MCF 10A (cell line): ENCODE data around the gene SUSD3. TPM values are rescaled to one million over a fixed set of nuclear protein-coding genes. Genes with fewer than 3 reads are reported as not detected.

Experiments used
- BruUV-seq: library from RNA; stranded (reverse); fragments of 400-500 nt; replicated peaks from 2 replicates; lab custom pipeline; 2021; lab: Mats Ljungman, UMichigan
- CTCF ChIA-PET: fragments of 300-600 bp; sonication (Branson Sonifier 250); formaldehyde crosslinking; extraction: SDS; loops from one replicate; lab custom pipeline; 2021; ENCODE audit warnings: antibody characterized with exemption, inconsistent platforms; lab: Yijun Ruan, JAX
- POLR2A ChIA-PET: fragments of 300-600, 350-650 bp; sonication (Branson Sonifier 250); formaldehyde crosslinking; extraction: SDS; loops from one replicate; lab custom pipeline; 2020; ENCODE audit warnings: antibody characterized with exemption, inconsistent platforms; lab: Yijun Ruan, JAX
- DNase-seq: peaks from one replicate; pipeline ENCODE4 v3.0.0-alpha.2; 2018; ENCODE audit not compliant: unreplicated experiment
- H3K27ac Mint-ChIP-seq: one replicate; pipeline ENCODE4 v1.8.0; 2022; ENCODE audit warnings: mild to moderate bottlenecking, low read depth, mixed read lengths; ENCODE audit not compliant: unreplicated experiment
- H3K27me3 Mint-ChIP-seq: one replicate; pipeline ENCODE4 v1.8.0; 2022; ENCODE audit warnings: mixed read lengths; ENCODE audit not compliant: insufficient read depth, unreplicated experiment
- H3K36me3 Mint-ChIP-seq: one replicate; pipeline ENCODE4 v1.8.0; 2022; ENCODE audit warnings: mild to moderate bottlenecking, moderate library complexity, mixed read lengths; ENCODE audit not compliant: insufficient read depth, unreplicated experiment
- H3K4me1 Mint-ChIP-seq: one replicate; pipeline ENCODE4 v1.8.0; 2022; ENCODE audit warnings: mixed read lengths; ENCODE audit not compliant: insufficient read depth, unreplicated experiment
- H3K4me3 Mint-ChIP-seq: one replicate; pipeline ENCODE4 v1.8.0; 2022; ENCODE audit warnings: mild to moderate bottlenecking, moderate library complexity, mixed read lengths; ENCODE audit not compliant: unreplicated experiment
- H3K9me3 Mint-ChIP-seq: one replicate; pipeline ENCODE4 v1.8.0; 2022; ENCODE audit warnings: mixed read lengths; ENCODE audit not compliant: unreplicated experiment
- intact Hi-C: fragments of 100-400 bp; cut with micrococcal nuclease; formaldehyde crosslinking; loops from 2 replicates; pipeline ENCODE4 v1.14.1; 2022
- total RNA-seq: library from RNA; stranded (reverse); gene quantifications from 2 replicates; pipeline ENCODE4 v1.2.3, GENCODE V29; 2022
- TF ChIP-seq, protein P1 (sequence below): fragments of 200-600 bp; IDR thresholded peaks from one replicate; pipeline ENCODE4 v1.8.0; 2022; ENCODE audit warnings: antibody characterized with exemption, mild to moderate bottlenecking; ENCODE audit not compliant: unreplicated experiment

SUSD3 gene
- total RNA-seq, 1 experiment from 2014 or later: not detected

DNA sequence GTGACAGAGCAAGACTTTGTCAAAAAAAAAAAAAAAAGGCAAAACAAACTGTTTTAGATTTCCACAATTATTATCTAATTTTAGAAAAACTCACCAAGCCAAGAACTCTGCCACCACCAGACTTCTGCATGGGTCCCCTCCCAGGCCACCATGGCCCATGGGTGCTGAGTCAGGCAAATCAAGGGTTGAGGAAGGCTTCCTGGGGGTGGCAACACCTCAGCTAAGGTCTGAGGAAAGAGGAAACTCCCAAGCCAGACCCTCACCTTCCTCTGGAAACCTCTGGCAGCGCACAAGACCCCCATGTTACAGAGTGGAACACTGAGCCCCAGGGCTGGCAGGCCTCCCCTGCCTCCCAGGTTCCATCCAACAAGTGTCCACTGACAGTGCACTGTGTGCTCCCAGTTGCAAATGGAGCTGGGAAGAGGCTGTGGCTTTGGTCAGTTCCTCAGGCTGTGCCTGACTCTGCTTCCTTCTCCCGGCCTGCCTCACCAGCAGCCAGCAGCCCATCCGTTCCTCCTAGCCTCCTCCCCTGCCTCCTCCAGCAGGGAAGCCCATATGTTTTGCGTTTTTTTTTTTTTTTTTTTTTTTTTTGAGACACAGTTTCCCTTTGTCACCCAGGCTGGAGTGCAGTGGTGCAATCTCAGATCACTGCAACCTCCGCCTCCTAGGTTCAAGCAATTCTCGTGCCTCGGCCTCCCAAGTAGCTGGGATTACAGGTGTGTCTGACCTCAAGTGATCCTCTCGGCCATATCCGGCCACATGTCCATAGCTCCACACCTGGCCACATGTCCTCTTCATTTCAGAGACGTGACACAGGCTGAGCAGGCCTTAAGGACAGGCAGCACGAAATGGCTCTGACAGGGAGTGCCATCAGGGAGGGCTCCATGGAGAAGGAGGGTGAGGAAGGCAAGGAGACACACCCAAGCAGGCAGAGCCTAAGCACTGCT lies 3.5 kb upstream of the SUSD3 start:
- ChIA-PET POLR2A (interaction anchor here (1.2 kb wide), 1 partner anchor 11 kb away, joined by 4 read pairs; no protein-coding TSS in a partner anchor), CTCF (interaction anchor here (0.6 kb wide), 2 partner anchors 226 to 258 kb away, joined by 3 read pairs; no protein-coding TSS in a partner anchor)
- H3K27ac Mint-ChIP-seq: no peak overlapping the region
- no peak for DNase-seq
- H3K36me3 Mint-ChIP-seq: no peaks in the 10 kb centered on the region
- H3K9me3 Mint-ChIP-seq: no peaks in the 10 kb centered on the region
- H3K4me3 Mint-ChIP-seq: no peak overlapping the region
- BruUV-seq: no TSS peak
- intact Hi-C loops: no loop called here
- TF ChIP-seq, protein P1, sequence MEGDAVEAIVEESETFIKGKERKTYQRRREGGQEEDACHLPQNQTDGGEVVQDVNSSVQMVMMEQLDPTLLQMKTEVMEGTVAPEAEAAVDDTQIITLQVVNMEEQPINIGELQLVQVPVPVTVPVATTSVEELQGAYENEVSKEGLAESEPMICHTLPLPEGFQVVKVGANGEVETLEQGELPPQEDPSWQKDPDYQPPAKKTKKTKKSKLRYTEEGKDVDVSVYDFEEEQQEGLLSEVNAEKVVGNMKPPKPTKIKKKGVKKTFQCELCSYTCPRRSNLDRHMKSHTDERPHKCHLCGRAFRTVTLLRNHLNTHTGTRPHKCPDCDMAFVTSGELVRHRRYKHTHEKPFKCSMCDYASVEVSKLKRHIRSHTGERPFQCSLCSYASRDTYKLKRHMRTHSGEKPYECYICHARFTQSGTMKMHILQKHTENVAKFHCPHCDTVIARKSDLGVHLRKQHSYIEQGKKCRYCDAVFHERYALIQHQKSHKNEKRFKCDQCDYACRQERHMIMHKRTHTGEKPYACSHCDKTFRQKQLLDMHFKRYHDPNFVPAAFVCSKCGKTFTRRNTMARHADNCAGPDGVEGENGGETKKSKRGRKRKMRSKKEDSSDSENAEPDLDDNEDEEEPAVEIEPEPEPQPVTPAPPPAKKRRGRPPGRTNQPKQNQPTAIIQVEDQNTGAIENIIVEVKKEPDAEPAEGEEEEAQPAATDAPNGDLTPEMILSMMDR: no peak
- no peaks in the 10 kb centered on the region for H3K4me1 Mint-ChIP-seq
- no peaks in the 10 kb centered on the region for H3K27me3 Mint-ChIP-seq

DNA sequence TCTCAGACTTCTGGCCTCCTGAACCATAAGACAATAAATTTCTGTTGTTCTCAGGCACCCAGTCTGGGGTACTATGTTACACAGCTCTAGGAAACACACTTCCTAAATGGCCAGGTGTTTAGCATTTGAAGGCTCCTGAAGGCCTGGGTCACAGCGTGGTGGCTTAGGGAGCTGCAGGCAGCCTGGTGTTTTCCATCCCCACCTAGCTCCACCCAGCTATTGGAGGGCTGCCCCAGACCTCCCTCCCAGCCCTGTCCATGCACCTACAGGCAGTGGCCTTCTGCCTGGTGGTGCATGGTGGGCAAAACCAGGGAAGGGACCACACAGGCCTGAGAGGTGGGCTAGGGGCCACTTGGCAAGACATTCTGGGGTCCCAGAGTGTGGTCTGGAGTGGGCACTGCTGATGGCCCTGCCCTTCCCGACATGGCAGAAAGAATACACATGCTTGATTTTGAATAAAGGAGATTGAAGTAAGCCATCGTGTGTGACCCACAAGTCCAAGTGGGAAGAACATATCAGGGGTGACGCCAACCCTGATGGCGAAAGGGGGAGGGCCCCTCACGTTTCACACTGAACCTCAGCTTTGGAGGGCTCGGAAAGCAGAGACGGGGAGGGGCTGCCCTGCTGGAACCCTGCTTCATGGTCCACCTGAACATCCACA lies 1.3 kb upstream of the SUSD3 start:
- Mint-ChIP-seq H3K36me3 (no peaks in the 10 kb centered on the region), H3K27me3 (no peaks in the 10 kb centered on the region), H3K4me1 (peaks cover 9% of the 10 kb centered on the region), H3K27ac (no peak overlapping the region), H3K4me3 (no peak overlapping the region), H3K9me3 (no peaks in the 10 kb centered on the region)
- ChIA-PET CTCF (interaction anchor here (0.6 to 1.0 kb wide), 2 partner anchors 53 to 957 kb away, joined by 3 read pairs; no protein-coding TSS in a partner anchor), POLR2A (interaction anchor here (0.5 kb wide), 1 partner anchor 24 kb away, joined by 3 read pairs; no protein-coding TSS in a partner anchor)
- TF ChIP-seq, protein P1: no peak
- DNase-seq: no peak
- BruUV-seq: no TSS peak
- intact Hi-C loops: no loop called here

DNA sequence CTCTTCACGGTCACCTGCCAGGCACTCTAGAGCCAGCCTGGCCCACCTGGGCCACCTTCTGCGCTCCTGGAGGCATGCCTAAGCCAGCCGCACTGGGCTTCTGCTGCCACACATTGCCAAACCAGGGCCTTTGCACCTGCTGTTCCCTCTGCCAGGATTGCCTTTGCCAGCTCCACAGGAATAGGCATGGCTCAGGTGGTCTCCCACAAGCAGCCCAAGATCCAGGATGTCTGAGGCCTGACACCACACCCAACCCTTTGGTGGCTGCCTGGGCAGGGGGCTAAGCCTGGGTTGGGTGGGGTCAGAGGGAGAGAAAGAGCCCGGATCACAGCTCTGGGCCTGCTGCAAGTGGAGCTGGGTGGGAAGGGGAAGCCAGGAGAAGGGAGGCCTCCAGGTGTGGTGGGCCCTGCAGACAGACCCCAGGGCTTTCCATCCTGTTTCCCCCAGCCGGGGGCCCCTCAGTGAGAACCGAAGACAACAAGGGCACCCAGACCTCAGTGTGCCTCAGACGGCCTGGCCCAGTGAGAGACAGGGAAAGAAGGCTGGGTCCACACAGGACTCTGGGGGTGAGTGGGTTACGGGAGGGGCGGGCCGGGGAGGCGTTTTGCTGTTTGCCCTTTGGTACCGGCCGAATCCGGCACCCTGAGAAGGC lies 672 bp upstream of the SUSD3 start:
- H3K27ac Mint-ChIP-seq: no peak overlapping the region
- BruUV-seq: no TSS peak
- ChIA-PET CTCF (interaction anchor here (1.0 kb wide), 1 partner anchor 53 kb away, joined by 3 read pairs; no protein-coding TSS in a partner anchor), POLR2A (interaction anchor here (0.5 kb wide), 1 partner anchor 24 kb away, joined by 3 read pairs; no protein-coding TSS in a partner anchor)
- no peaks in the 10 kb centered on the region for H3K9me3 Mint-ChIP-seq
- no peaks in the 10 kb centered on the region for H3K36me3 Mint-ChIP-seq
- H3K4me1 Mint-ChIP-seq: peaks cover 9% of the 10 kb centered on the region
- no peaks in the 10 kb centered on the region for H3K27me3 Mint-ChIP-seq
- DNase-seq: no peak
- intact Hi-C loops: no loop called here
- TF ChIP-seq, protein P1: no peak
- H3K4me3 Mint-ChIP-seq: no peak overlapping the region
